GM21447 (cell line): ENCODE data around the gene PPP3R1.

Experiments
- ATAC-seq: cut with Tn5 transposase; IDR thresholded peaks from one replicate; pipeline ENCODE4 v1.9.1; 2021; ENCODE audit not compliant: unreplicated experiment

PPP3R1 gene

GRCh38 chr2:68263632-68264031, 11.3 kb upstream of the PPP3R1 start:
- ATAC-seq = no peak

GRCh38 chr2:68258851-68259250, 6.5 kb upstream of the PPP3R1 start:
- ATAC-seq = no peak

DNA sequence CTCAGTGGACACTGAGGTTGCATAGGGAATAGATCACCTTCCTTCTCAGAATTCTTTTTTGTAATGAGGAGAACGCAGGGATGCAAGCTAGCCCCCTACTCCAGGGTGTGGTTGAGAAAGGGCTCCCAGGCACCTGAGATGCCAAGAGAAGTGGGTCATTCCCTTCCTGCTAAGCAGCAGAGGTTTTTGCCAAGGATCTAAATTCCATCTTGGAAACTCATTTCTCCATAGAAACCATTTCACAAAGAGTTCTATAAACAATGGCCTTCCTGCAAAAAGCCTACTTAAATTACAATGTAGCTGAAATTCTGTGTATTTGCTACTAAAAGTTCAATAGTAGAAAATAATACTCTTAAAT, 3.7 kb upstream of the PPP3R1 start:
- no peak for ATAC-seq

- ATAC-seq = no peak
Measured at GRCh38 chr2:68253219-68254068, 1.1 kb upstream of the PPP3R1 start.

DNA sequence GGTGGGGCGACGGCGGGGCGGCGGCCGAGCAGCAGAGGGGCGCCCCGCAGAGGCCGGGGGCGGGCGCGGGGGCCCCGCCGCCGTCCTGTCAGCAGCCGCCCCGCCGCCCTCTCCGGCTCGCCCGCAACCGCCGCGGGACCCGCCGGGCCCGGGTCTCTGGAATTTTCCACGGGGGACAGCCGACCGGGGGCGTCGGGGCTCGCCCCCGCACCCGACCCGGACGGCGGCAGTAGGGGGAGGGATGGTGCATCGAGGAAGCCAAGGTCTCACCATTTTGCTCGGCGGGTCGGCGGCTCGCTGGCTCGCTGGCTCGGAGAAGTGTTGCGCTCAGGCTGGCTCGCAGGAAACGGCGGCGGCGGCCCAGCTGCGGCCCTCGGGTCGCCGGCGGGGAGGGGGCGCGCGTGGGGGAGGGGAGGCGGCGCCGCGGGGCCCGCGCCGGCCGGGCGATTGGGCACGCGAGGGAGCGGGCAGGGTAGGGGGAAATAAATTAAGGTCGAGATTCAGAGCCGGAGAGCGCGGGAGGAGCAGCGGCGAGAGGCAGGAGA, 405 bp downstream of the PPP3R1 start:
- peak; percentile 6 for ATAC-seq

GRCh38 chr2:68251187-68251854, 1.0 kb downstream of the PPP3R1 start:
- ATAC-seq = peak; percentile 51

GRCh38 chr2:68250652-68251186, 1.6 kb downstream of the PPP3R1 start:
- no peak for ATAC-seq

DNA sequence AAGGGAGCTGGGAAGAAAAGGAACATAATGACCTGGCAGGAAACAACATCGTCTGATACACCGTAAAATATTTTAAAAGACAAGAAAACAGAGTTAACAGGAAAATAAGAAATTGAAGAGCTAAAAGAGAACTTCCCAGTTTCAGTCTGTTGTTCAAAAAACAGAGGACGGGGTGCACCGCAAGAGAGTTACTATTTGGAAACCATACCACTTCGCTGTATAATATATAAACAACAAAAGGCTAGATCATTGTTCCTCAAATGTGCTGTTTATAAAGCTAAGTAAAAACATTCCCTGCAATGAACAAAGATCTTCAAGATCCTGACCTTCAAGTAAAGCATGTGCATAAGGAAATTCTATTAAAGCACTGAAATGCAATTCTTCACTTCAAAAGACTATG, 2.1 kb downstream of the PPP3R1 start:
- no peak for ATAC-seq

- ATAC-seq = no peak
Measured at GRCh38 chr2:68248806-68249205, 3.5 kb downstream of the PPP3R1 start.

- ATAC-seq = no peak
Measured at GRCh38 chr2:68248361-68248760, 4.0 kb downstream of the PPP3R1 start.

- ATAC-seq = no peak
Measured at GRCh38 chr2:68246396-68246795, 5.9 kb downstream of the PPP3R1 start.

GRCh38 chr2:68245672-68246071, 6.7 kb downstream of the PPP3R1 start:
- ATAC-seq = no peak

DNA sequence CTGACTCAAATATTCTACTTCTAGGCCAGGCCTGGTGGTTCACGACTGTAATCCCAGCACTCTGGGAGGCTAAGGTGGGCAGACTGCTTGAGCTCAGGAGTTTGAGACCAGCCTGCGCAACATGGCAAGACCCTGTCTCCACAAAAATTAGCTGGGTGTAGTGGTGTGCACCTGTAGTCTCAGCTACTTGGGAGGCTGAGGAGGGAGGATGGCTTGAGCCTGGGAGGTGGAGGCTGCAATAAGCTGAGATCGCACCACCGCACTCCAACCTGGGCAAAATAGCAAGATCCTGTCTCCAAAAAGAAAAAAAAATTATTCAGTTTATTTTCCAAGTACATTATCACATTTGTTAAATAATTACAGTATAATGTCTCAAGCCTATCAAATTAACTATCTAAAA, 7.3 kb downstream of the PPP3R1 start:
- ATAC-seq = no peak

DNA sequence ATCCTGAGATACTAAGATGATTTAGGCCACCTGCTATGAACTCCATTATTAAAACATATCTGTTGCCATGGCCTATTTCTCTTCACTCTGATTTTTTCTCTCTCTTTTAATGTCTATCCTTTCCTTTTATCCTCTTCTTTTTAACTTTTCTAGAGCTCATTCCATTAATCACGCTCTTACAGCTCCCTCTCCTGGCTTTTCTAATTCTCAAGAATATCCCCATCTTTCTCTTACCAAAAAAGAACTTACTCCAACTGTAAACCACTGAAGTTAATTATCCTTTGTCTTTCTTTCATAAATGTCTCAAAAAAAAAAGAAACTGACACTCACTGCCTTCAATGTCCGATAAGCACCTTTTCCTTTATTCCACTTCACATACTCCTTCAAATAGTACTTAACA, 7.9 kb downstream of the PPP3R1 start:
- no peak for ATAC-seq

DNA sequence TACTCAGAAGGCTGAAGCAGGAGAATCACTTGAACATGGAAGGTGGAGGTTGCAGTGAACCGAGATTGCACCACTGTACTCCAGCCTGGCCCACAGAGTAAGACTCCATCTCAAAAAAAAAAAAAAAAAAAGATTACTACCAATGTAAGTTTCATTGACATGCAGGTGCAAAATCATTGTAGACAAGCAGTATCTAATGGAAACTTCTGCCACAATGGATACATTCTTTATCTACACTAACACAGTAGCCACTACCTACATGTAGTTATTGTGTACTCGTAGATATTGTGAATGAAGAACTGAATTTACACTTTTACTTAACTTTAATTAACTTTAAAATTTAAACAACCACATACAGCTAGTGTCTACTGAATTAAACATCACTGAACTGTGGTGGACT, 10.6 kb downstream of the PPP3R1 start:
- no peak for ATAC-seq

DNA sequence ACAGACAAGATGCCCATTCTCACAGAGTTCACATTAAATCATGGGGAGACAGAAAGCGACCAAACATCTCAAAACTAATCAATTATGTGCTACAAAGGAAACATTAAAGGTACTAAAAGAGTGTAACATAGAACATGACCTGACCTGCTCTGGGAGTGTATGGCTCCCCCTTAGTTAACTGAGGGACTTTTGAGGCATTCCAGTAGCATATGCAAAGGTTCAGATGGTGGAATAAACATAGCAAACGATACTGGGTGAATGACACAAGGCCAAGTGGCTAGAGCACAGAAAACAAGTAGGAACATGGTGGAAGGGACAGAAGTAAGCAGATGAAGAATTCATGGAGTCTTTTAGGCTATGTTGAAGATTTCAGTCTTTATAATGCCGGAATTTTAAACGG, 11.9 kb downstream of the PPP3R1 start:
- no peak for ATAC-seq

DNA sequence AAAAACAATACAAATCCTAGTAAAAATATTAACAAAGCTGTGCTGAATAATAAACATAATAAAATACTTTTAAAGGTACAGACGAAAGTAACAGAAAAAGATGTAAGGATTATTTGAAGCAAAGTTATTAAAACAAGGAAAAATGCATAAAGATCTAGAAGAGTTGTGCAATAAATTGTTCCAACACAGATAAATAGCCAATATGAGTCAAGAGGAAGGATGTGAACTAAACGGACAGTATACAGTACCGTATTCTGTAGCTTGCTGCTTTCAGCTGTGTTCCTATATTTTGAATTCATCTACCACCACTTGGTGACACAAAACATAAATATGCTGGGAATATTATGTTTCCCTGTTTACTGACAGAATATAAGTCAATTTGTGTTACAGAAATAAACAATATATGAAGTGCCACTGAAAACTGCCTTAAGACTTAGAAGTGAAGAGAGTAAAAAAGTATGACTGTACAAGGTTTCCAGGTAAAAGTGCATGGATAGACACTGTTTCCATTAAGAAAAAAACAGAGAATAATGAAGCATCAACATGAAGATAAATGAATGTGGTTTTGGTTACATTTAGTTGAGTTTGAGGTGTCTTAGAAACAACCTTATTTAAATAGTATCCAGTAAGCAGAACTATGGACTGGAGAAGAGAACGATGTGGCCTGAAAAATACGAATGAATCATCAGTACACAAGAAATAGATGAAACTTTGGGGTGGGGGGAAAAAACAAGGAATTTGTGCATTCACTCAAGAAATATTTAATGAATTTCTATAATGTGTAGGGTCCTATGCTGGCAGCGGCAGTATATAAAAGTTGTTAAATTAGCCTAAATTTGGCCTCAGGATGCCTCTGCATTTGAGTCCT, 13.1 kb downstream of the PPP3R1 start:
- no peak for ATAC-seq

DNA sequence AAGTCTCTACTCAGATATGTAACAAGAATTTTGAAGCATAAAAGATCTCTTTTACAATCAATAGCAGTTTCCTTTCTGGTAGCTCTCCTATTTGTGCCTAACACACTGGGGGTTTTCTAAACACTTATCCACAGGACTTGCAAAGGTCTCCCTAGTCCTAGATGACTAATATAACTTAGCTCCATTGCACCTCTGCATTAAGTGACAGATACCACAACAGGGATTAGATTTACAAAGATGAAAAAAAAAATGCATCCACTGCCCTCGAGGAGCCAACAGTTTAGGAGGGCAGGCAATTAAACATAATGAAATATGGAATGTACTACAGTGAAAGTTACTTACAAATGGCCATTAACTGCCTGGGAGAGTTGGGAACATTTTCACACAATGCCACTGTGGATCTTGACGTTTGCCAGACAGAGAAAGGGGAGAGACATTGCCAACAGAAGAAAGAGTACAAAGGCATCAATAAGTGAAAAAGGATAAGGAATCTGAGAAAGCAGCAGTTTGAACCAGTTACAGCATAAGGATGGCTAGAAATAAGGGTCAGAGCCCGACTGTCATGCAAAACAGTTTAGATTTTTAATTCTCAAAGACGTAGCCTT, 14.3 kb downstream of the PPP3R1 start:
- no peak for ATAC-seq

DNA sequence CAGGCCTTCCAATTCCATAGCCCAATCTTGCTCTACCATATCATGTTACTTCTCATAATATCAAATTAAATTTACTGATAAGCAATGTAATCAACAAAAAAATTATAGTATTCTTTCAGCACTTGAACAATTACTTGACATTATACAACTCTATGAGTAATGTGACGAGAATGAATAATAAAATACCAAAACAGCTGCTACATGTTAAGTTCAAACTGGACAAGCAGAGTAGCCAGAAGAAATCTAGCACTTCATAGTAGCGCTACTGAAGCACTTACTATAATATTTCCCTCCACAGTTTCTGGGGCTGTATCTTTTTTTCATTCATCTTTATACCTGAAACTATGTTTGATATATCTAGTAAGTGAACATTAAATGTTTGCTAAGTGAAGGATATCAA, 14.9 kb downstream of the PPP3R1 start:
- ATAC-seq = no peak

DNA sequence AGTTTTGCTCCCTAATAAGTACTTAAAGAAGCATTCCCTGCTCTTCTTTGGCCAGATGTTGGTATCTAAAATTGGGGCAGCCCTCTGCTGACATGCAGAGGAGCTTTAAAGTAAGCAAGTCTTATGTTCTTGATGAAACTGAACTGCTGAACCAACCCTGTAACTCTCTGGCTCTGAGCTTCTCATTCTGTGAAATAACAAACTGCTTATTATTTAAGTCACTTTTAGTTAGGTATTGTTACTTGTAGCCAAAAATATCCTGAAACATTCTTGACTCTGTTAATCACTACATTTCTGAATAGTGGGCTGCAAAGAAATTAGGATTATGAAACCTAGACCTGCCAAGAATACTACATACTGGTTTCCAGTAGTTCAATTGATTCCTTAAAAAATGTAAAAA, 15.5 kb downstream of the PPP3R1 start:
- ATAC-seq = no peak
